ENCODE data around the gene SH3BGRL3.
"Not testable (repeated sequence)": the region's sequence is repeated elsewhere in the genome, so short reads cannot be mapped to it uniquely, and the experiment has no call there.

The SH3BGRL3 gene

DNA sequence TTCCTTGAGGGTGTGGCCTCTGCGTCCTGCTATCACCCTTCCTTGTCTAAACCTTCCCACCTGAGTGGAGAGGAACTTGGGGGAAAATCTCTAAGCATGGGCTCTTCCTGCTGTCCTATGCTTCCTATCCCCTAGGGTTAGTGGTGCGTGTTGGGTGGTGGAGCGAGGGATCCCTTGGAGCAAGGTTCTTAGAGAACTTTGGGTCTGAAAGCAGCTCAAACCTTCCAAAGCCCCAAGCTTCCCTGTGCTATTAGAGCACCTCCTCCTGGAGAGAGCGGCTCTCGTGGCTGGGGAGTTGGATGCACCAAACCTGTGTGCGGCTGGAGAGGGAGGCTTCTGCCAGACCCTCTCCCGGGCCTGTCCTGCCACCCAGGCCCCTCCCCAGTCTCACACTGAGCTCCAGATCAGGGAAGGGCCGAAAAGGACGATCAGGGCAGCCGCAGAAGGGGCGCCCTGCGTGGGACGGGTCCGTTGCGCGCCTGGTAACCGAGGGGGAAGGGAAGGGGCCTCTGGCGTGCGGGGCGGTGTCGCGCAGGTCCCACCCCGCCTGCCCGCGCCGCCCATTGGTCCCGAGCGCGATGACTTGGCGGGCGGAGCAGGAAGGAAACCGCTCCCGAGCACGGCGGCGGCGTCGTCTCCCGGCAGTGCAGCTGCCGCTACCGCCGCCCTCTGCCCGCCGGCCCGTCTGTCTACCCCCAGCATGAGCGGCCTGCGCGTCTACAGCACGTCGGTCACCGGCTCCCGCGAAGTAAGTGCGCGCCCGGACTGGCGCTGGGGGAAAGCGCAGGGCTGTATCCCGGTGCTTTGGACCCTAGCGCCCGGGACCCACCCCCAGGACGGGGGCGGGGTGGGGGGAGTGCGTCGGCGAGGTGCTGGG lies at the start of gene SH3BGRL3:
TSS of gene SH3BGRL3 (plus strand) at position 631 of the 877 bp plus-strand sequence. CDS start at position 701, 70 bp downstream.
- DNase-seq = peak; percentile 92

DNA sequence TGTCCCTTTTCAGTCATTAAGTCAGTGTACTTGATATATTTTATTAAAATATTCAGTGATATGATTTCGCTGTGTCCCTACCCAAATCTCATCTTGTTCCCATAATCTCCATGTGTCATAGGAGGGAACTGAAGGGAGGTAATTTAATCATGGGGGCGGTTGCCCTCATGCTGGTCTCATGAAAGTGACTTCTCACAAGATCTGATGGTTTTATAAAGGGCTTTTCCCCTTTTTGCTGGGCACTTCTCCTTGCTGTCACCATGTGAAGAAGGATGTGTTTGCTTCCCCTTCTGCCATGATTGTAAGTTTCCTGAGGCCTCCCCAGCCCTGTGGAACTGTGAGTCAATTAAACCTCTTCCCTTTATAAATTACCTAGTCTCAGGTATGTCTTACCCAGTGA lies 49.2 kb upstream of the SH3BGRL3 start:
- DNase-seq = not testable (repeated sequence)

DNA sequence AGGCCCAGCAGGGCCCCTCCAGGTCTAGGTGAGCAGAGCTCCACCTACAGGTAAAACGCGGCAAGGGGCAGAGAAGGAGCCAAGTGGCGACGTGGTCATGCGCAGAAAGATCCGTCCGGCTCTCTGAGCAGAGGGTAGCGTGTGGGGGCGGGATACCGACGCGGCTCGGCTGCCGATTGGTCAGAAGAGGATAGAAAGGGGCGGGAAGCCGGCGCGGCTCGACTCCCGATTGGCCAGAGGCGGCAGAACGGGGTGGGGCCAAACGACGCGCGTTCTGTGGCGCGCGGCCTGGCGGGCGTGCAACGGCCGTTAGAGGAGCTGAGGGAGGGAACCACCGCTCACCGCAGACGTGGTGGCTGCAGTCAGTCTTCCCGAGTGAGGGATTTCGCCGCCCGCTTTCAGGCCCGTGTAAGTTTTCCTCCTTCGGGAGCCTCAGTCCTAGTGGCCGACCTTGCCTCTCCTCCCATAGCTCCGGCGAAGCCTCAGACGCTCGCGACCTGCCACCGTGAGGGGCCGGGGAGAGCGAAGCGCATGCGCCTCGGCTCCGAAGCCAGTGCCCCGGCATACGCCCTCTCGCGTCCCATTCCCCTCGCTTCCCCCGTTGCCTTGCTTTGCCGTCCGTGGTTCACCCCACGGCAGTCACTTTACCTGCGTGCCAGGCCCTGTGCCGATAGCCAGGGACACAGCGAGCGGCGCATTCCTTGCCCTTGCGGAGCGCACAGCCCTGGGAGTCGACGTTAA lies 45.8 kb upstream of the SH3BGRL3 start, which contains the start of gene CEP85:
TSS of gene CEP85 (plus strand) at position 298 of the 741 bp plus-strand sequence. CDS start 5,584 bp downstream, outside the sequence.
- peak; percentile 98 for DNase-seq

DNA sequence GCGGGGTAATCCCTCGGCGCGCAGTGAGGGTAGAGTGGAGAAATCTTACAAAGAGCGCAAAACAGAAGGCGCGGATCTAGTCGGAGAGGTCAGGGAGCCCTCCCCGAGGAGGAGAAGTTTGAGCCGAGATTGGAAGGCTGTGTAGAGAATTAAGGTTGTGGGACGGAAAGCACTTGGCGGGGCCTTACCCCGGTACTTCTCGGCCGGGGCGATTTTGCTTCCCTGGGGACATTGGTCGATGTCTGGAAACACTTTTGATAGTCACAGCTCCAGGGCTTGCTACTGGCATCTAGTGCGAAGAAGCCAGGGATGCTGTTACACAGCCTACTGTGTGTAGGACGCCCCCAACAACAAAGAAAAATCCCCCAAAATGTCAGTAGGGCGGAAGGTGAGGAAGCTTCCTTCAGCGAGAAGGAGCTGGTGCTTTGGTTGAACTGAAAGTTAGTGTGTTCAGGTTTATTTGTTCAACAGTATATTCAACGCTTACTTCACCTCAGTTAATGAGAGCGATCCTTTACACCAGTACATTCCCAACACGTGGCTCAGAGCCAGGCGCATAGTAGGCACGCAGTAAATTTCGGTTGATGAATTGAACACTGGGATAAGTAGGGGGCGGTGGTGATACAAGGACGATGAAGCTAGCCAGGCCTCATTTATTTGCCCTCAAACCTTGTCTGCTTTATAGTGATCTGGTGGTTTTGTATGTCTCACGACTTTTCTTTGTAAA lies 45.1 kb upstream of the SH3BGRL3 start:
- no peak for DNase-seq

DNA sequence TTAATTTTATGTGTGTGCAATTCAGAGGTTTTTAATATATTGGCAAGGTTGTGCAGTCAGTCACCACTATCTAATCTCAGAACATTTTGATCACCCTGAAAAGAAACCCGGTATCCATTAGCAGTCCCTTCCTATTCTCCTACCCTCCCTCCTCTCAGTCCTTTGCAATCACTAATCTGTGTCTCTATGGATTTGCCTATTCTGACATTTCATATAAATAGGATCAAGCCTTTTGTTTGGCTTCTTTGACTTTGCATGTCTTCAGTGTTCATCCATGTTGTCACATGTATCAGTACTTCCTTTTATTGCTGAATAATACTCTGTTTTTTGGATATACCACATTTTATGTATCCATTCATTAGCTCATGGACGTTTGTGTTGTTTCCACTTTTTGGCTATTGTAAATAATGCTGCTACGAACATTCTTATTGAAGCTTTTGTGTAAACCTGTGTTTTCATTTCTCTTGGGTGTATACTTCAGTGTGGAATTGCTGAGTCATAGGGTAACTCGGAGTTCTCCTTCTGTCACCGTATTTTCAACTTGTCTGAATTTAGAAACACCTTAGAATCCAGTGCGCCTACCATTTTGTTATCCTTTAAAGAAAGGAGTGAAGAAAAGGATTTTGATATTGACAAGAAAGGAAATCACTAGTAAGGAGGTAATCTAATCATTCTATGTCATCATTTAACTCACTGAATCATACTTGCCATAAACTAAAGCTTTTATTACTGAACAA lies 42.5 kb upstream of the SH3BGRL3 start:
- DNase-seq = no peak

DNA sequence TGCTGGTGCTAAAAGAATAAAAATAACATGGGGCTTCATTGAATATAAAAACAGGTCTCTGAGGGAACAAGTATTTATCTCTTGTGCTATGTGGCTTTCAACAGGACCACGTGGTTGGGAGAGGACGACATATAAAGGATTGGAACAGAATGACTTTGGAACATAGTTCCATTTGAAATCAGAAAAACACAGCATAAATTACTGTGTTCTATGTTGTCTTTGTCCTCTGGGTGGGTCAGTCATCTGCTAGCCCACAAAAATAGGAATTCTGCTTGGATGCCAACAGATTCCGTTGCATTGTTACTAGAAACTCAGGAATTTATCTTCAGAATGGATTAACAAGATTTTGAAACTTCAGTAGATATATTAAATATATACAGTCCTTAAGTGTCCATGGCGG lies 40.0 kb upstream of the SH3BGRL3 start:
- no peak for DNase-seq

DNA sequence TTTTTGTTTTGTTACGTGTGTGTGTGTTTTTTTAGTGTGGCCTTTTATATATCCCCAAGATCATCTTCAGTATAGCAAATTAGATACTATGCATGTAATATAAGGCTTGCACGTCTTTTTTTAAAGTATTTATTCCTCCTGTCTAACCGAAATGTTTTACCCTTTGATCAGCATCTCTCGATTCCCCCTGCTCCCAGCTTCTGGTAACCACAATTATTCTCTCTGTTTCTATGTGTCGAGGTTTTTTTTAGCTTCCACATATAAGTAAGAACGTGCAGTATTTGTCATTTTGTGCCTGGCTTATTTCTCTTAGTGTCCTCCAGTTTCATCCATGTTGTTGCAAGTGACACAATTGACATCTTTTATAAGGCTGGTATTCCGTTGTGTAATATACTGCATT lies 27.2 kb upstream of the SH3BGRL3 start:
- no peak for DNase-seq

DNA sequence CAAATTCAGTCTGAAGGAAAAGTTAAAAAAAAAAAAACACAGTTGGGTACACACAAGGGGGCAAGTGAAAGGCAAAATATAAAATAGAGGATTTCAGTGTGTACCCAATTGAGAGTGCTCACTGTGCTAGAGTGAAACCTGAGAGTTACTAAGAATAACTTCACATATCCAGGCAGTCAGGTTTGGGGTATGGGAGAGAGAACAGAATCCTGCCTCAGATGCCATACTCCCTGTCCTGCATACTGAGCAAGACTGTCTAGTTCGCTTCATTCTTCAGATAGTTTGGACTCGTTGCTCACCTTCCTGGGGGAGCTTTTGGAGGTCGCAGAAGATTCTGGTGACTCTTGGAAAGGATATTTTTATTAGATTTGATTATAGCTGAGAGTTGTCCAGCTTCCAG lies 25.5 kb upstream of the SH3BGRL3 start:
- no peak for DNase-seq

DNA sequence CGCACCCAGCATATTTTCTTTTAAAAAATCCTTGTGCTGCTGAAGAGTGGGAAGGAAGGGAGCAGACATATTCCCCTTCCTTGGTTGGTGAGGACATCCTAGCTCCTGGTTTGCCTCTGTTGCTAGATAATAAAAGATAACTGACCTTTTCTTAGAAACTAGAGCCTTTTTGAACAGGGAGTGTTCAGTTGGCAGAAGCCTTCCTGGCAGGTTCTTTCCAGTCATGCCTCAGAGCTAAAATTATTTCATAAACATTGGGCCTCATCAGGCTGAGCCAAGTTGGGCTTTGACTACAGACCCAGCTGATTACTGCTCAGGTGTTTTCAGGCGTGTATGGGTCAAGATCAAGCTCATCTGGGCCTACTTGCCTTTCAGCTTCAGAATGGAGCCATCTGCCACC lies 22.7 kb upstream of the SH3BGRL3 start:
- no peak for DNase-seq

DNA sequence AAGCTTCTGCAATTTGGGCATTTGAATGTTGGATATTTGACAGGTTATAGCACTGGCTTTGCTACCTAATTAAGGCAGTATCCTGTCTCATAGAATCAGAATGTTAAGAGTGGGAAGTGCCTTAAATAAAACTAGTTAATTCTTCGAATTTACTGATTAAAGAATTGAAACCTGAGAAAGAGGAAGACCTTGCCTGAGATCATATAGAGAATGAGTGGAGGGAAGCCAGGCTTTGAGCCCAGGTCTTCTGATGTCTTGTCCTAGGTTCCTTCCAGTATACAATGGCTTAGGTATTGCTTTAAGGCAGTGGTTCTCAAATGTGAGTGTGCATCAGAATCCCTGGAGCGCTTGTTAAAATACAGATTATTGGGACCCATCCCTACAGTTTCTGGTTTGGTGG lies 20.9 kb upstream of the SH3BGRL3 start:
- DNase-seq = no peak

DNA sequence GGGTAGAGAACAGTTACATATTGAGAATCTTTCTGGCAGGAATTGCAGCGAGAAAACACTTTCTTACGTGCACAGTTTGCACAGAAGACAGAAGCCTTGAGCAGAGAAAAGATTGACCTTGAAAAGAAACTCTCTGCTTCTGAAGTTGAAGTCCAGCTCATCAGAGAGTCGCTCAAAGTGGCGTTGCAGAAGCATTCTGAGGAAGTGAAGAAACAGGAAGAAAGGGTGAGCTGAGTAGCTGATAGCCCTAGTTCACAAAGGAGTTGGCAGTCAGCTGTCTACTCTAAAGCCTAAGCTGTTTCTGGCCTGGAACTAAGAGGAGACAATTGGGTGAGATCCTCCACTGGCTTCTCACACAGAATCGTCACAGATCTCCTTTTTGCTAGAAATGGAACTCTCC lies 20.3 kb upstream of the SH3BGRL3 start:
- no peak for DNase-seq

DNA sequence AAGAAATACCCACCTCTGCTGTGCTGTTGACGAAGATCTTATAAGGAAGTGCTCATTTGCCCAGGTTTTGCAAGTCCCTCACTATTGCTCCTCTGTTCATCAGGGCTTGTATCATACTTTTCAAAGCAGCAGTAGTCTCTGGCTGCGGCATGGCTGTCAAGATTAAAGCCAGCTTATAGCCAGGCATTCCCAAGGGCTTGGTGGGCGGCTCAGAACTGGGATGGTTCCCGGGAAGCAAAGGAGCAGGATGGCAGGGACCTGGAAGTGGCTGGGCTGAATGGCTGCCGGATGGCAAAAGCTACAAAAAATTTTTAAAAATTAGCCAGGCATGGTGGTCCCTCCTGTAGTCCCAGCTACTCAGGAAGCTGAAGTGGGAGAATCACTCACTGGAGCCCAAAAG lies 16.7 kb upstream of the SH3BGRL3 start:
- no peak for DNase-seq

DNA sequence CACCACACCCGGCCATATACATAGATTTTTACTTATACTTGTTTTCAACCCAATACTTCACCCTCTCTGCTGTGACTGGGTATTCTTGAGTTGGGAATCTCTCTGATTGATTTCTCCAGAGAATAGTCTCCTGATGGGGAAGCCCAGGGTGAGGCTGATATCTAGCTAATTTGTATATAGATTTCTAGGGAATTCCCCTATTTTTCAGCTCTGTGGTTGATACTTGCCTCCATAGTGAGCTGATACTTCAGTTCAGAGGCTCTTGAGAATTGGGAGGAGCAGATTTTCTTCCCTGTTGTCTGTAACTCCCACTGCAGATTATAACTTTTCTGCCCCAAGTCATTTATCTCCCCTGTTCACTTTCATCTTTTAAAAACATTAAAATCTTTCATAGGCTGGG lies 14.5 kb upstream of the SH3BGRL3 start:
- DNase-seq = no peak

DNA sequence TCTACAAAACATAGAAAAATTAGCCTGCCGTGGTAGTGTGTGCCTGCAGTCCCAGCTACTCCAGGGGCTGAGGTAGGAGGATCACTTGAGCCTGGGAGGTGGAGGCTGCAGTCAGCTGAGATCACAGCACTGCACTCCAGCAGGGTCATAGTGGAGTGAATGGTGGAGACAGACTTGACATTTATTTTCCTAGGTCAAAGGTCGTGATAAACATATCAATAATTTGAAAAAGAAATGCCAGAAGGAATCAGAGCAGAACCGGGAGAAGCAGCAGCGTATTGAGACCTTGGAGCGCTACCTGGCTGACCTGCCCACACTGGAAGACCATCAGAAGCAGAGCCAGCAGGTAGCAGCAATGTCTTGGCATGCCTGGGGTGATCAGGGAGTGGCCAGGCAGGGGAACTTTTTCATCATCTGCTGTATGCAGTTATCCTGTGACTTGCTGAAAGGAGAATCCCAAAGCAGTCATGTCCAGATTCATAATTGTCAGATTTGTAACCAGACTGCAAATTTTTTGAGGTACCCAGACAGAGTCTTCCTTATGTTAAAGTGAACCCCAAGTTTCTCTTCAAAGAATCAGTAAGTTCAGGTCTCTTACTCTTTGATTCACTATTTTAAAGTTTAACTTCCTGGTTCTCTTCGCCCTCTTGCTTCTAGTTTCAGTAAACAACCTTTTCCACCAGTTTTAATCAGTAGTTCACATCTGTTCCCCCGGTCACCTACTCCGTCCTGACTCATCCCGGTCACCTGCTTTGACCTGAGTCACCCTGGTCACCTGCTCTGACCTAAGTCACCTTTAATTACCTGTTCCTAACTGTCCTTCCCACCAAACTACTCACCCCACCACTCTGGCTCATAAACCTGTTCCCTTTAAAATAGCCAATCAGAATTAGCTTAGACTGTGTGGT lies 11.3 kb upstream of the SH3BGRL3 start:
- DNase-seq = no peak

DNA sequence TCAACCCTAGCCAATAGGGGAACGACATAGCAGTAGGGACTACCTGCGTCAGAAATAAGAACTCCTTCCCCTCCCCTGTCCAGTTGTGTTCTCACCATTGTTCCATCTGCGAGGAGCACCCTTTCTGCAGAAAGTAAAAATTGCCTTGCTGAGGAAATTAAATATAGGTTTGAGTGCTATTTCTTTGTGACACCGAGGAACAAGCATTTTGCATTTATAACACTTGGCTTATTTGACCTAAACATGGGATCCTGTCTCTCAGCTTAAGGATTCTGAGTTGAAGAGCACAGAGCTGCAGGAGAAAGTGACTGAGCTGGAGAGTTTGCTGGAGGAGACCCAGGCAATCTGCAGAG lies 10.7 kb upstream of the SH3BGRL3 start:
- DNase-seq = no peak

DNA sequence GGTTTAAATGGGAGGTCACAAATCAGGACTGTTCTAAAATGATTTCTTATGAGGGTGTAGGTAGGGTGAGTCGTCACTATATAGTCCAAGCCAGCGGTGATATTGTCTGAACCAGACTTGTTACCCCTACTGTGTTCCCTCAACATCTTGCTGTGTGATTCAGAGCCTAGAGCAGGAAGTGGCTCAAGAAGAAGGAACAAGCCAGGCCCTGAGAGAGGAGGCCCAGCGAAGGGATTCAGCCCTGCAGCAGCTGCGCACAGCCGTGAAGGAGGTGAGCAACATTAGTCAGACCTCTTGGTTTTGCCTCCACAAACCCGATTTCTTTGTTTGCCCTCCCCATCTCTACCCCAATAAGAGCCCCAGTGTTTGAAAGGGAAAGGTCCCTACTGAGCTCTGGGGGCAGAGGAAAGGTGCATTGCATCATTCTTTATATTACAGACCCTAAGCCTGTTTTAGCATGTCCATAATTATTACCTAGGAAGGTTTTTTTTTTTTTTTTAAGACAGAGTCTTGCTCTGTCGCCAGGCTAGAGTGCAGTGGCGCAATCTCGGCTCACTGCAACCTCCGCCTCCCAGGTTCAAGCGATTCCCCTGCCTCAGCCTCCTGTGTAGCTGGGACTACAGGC lies 5.0 kb upstream of the SH3BGRL3 start:
- DNase-seq = no peak

DNA sequence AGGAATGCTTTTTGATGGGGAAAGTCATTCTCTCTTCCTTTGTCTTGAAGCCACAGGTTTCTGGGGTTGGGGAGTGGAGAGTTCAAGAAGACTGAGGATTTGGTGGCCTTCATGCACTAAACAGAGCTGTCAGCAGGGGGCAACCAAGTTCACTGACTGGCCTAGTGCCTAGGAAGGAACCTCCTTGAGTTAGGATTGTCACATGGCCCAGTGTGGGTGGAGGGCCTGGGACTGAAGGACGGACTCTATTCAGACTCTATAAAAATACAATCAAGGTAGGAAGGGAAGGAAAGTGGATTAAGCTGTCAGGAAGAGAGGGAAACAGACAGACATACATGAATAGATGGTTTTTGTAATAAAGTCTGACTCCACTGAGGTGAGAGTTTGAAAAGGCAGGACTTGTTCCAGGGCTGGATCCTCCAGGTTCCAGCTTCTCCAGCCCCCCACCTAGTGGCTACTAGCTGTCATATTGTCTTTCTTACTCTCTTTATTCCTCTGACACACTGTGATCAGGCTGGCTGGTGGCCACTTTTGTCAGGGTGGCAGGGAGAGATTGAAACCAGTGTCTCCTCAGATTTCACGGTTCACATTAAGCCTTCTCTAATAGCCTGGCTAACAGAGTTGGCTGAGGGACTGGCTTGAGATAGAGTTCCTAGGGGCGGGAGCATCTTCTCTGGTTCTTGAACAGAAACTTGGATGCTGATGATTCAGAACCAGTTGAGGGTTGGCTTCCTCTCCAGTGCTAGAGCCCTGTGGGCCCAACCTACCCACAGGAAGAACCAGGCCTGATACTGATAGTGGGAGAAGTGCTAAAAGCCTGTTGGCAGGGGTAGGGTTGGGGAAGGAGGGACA lies 4.1 kb upstream of the SH3BGRL3 start:
- peak; percentile 91 for DNase-seq

DNA sequence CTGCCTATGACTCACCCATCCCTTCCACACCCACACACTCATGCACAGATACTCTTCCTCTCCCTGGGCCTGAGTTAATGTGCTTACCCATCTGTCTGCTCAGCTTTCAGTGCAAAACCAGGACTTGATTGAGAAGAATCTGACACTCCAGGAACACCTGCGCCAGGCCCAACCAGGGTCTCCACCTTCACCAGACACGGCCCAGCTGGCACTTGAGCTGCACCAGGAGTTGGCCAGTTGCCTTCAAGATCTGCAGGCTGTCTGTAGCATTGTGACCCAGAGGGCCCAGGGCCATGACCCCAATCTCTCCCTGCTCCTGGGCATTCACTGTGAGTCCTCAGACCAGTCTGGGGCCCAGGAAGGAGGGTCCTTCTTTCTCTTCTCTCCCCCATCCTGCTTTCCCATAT lies 3.5 kb upstream of the SH3BGRL3 start:
- DNase-seq = no peak

DNA sequence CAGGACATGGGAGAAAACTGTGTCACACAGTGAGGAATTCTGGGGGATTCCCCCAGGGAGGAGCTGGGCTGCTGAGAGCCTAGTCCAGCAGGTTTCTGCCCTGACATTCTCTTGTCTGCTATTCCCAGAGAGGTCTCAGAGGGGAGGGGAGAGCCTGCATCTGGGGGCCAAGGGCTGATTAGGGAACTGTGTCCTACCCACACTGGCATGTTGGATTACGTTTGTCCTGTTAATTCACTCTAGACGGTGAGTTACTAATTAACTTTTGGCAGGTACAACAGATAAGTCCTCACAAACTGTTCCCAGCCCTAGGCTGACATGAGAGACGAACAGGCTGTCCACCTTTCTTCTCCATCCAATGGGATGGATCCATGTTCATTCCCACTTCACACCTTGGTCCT lies 2.6 kb upstream of the SH3BGRL3 start:
- DNase-seq = no peak

DNA sequence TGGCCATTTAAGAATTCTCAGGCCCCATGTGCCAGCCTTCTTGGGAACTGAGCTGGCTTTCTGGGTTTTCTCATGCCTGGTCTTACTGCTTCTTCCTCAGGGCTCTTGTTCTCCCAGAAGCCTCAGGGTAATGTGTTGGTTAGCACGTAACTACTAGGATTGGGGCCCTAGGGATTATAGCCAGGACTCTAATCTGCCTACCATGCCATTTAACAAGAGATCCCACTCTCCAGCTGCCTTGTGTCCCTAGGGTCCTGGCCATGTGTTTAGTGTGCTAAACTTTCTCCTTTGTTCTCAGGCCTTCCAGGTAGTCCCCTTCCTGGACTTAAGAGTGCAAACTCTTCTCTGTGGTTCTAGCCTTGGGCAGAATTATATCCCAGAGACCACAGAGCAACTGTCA lies 2.2 kb upstream of the SH3BGRL3 start:
- DNase-seq = no peak
